Bronchial epithelial cell (primary cell): Measurements from ENCODE around the gene NHS. TPM values are rescaled to one million over a fixed set of nuclear protein-coding genes. Genes with fewer than 3 reads are reported as not detected.

Source experiments
- DNase-seq: peaks from one replicate; pipeline ENCODE4 v3.0.0-alpha.2; 2010; ENCODE audit warnings: low read depth
- FAIRE-seq: peaks from 2 replicates; lab custom pipeline; 2011; peaks lifted over from hg19 to GRCh38; lab: Jason Lieb, UNC
- H3K27me3 ChIP-seq: 2 replicates; pipeline ENCODE4 v1.5.1; 2011; ENCODE audit warnings: low read length; ENCODE audit not compliant: control insufficient read depth, insufficient read depth
- H3K36me3 ChIP-seq: 2 replicates; pipeline ENCODE4 v1.5.1; 2011; ENCODE audit warnings: low read length; ENCODE audit not compliant: control insufficient read depth, insufficient read depth
- H3K4me3 ChIP-seq: 2 replicates; pipeline ENCODE4 v1.5.1; 2011; ENCODE audit warnings: mild to moderate bottlenecking, low read depth, low read length, control low read depth
- CTCF ChIP-seq: IDR thresholded peaks from 2 replicates; pipeline ENCODE4 v1.5.1; 2011; ENCODE audit warnings: mild to moderate bottlenecking, moderate library complexity, low read length, control low read depth, inconsistent platforms; ENCODE audit not compliant: insufficient read depth, severe bottlenecking
- total RNA-seq: library from RNA; depleted of rRNA; stranded (reverse); fragments of >200 nt; gene quantifications from 2 replicates; pipeline ENCODE4 v1.2.1, GENCODE V29; 2014

NHS gene
- total RNA-seq, 1 donor from 2014 or later, result 0.79 TPM

GRCh38 chrX:17425136-17425535, 50.1 kb downstream of the NHS start:
- Histone ChIP-seq H3K36me3 (no peaks in the 10 kb centered on the region), H3K4me3 (no peak overlapping the region), H3K27me3 (no peaks in the 10 kb centered on the region)
- DNase-seq (no peak), FAIRE-seq (peak; percentile 84)
- TF ChIP-seq CTCF, result no peak

GRCh38 chrX:17425551-17425950, 50.6 kb downstream of the NHS start:
- no peaks in the 10 kb centered on the region for H3K36me3 ChIP-seq
- no peaks in the 10 kb centered on the region for H3K27me3 ChIP-seq
- FAIRE-seq, result no peak
- H3K4me3 ChIP-seq, result no peak overlapping the region
- no peak for TF ChIP-seq CTCF
- no peak for DNase-seq

GRCh38 chrX:17431171-17431570, 56.2 kb downstream of the NHS start:
- no peaks in the 10 kb centered on the region for H3K27me3 ChIP-seq
- TF ChIP-seq CTCF, result no peak
- DNase-seq (no peak), FAIRE-seq (no peak)
- no peaks in the 10 kb centered on the region for H3K36me3 ChIP-seq
- H3K4me3 ChIP-seq, result no peak overlapping the region

GRCh38 chrX:17432158-17432557, 57.2 kb downstream of the NHS start:
- H3K27me3 ChIP-seq, result no peaks in the 10 kb centered on the region
- DNase-seq, result no peak
- no peaks in the 10 kb centered on the region for H3K36me3 ChIP-seq
- H3K4me3 ChIP-seq, result no peak overlapping the region
- FAIRE-seq, result no peak
- no peak for TF ChIP-seq CTCF

- DNase-seq, result no peak
- H3K4me3 ChIP-seq, result no peak overlapping the region
- H3K27me3 ChIP-seq, result no peaks in the 10 kb centered on the region
- TF ChIP-seq CTCF, result no peak
- FAIRE-seq, result no peak
- no peaks in the 10 kb centered on the region for H3K36me3 ChIP-seq
These were observed 59.0 kb downstream of the NHS start for GRCh38 chrX:17433965-17434364.

- FAIRE-seq (no peak), DNase-seq (no peak)
- no peaks in the 10 kb centered on the region for H3K36me3 ChIP-seq
- no peaks in the 10 kb centered on the region for H3K27me3 ChIP-seq
- no peak for TF ChIP-seq CTCF
- no peak overlapping the region for H3K4me3 ChIP-seq
These were observed 60.5 kb downstream of the NHS start for GRCh38 chrX:17435476-17435875.
